GM19025 (cell line): ENCODE measurements around the gene C9orf40.
A peak's percentile ranks its signal among the peaks of the same experiment; 100 is the strongest.

Experiments used
- ATAC-seq: cut with Tn5 transposase; IDR thresholded peaks from one replicate; pipeline ENCODE4 v1.9.1; 2021; ENCODE audit warnings: mild to moderate bottlenecking, low read depth, moderate library complexity; ENCODE audit not compliant: unreplicated experiment

C9orf40 gene

GRCh38 chr9:74952201-74953151 lies at the start of gene C9orf40:
Gene C9orf40 (minus strand): TSS chr9:74952912. CDS start chr9:74952611, 301 bp downstream.
- ATAC-seq, result peak; percentile 91

GRCh38 chr9:75001719-75002421 lies 49.2 kb upstream of the C9orf40 start:
- peak; percentile 72 for ATAC-seq

- ATAC-seq, result peak; percentile 64
Observed at GRCh38 chr9:75000835-75001234, 48.1 kb upstream of the C9orf40 start.

- no peak for ATAC-seq
Observed at GRCh38 chr9:74985041-74985440, 32.3 kb upstream of the C9orf40 start.

GRCh38 chr9:74983709-74984108 lies 31.0 kb upstream of the C9orf40 start:
- no peak for ATAC-seq

- ATAC-seq, result no peak
Observed at GRCh38 chr9:74979844-74980243, 27.1 kb upstream of the C9orf40 start.

GRCh38 chr9:74977287-74977686 lies 24.6 kb upstream of the C9orf40 start:
- ATAC-seq, result no peak

GRCh38 chr9:74975538-74975937 lies 22.8 kb upstream of the C9orf40 start:
- ATAC-seq, result no peak

- ATAC-seq, result no peak
Observed at GRCh38 chr9:74974558-74974957, 21.8 kb upstream of the C9orf40 start.

GRCh38 chr9:74973714-74974113 lies 21.0 kb upstream of the C9orf40 start:
- no peak for ATAC-seq

- no peak for ATAC-seq
Observed at GRCh38 chr9:74963056-74963455, 10.3 kb upstream of the C9orf40 start.

- no peak for ATAC-seq
Observed at GRCh38 chr9:74961496-74961895, 8.8 kb upstream of the C9orf40 start.

GRCh38 chr9:74960561-74960960 lies 7.8 kb upstream of the C9orf40 start:
- no peak for ATAC-seq

GRCh38 chr9:74958587-74958986 lies 5.9 kb upstream of the C9orf40 start:
- no peak for ATAC-seq

GRCh38 chr9:74953235-74953751 lies 581 bp upstream of the C9orf40 start:
- no peak for ATAC-seq

GRCh38 chr9:74951725-74952151 lies 974 bp downstream of the C9orf40 start:
- ATAC-seq, result peak; percentile 22

- ATAC-seq, result no peak
Observed at GRCh38 chr9:74951107-74951720, 1.5 kb downstream of the C9orf40 start.

GRCh38 chr9:74949859-74950855 lies 2.6 kb downstream of the C9orf40 start:
- no peak for ATAC-seq

GRCh38 chr9:74948937-74949336 lies 3.8 kb downstream of the C9orf40 start:
- ATAC-seq, result no peak

GRCh38 chr9:74946686-74947085 lies 6.0 kb downstream of the C9orf40 start:
- no peak for ATAC-seq
